Stimulated activated CD4-positive, alpha-beta T cell treated with anti-CD3 and anti-CD28 coated beads, TNF-alpha, amount 100 ng/mL, for 1 hour (primary cell): ENCODE results near the gene LGALS9B.
"Not testable (repeated sequence)": the region's sequence is repeated elsewhere in the genome, so short reads cannot be mapped to it uniquely, and the experiment has no call there.

ENCODE experiments used
- DNase-seq, 3 donors: peaks; one replicate each; pipeline ENCODE4 v3.0.0-alpha.2; 2020; ENCODE audit warnings: low read depth in 3 of 3, low spot score in 1 of 3

The LGALS9B gene

GRCh38 chr17:20417492-20418080 is 49.8 kb downstream of the LGALS9B start:
- DNase-seq: not testable (repeated sequence)

GRCh38 chr17:20416381-20416911 is 50.9 kb downstream of the LGALS9B start:
- DNase-seq: not testable (repeated sequence)

- not testable (repeated sequence) for DNase-seq
Measured at GRCh38 chr17:20415479-20415878, 51.9 kb downstream of the LGALS9B start.

- not testable (repeated sequence) for DNase-seq
Measured at GRCh38 chr17:20401306-20402022, 65.9 kb downstream of the LGALS9B start.

- DNase-seq: not testable (repeated sequence)
Measured at GRCh38 chr17:20400559-20401305, 66.6 kb downstream of the LGALS9B start.
